Measurements from ENCODE around the gene SYNDIG1L.
"Not testable (repeated sequence)": the region's sequence is repeated elsewhere in the genome, so short reads cannot be mapped to it uniquely, and the experiment has no call there.

SYNDIG1L gene

GRCh38 chr14:74402401-74403251, 23.4 kb downstream of the SYNDIG1L start:
- peak; percentile 27 for DNase-seq (ENCODE audit: low spot score)

- peak; percentile 22 for DNase-seq (ENCODE audit: low spot score)
Observed at GRCh38 chr14:74401504-74402241, 24.3 kb downstream of the SYNDIG1L start.

GRCh38 chr14:74400919-74401503, 25.0 kb downstream of the SYNDIG1L start:
- peak; percentile 21 for DNase-seq (ENCODE audit: low spot score)

- peak; percentile 41 for DNase-seq (ENCODE audit: low spot score)
Observed at GRCh38 chr14:74400031-74400685, 25.9 kb downstream of the SYNDIG1L start.

GRCh38 chr14:74395094-74395493, 30.9 kb downstream of the SYNDIG1L start:
- peak; percentile 25 for DNase-seq (ENCODE audit: low spot score)

- no peak for DNase-seq (ENCODE audit: low spot score)
Observed at GRCh38 chr14:74394549-74394948, 31.5 kb downstream of the SYNDIG1L start.

- no peak for DNase-seq (ENCODE audit: low spot score)
Observed at GRCh38 chr14:74392616-74393570, 33.1 kb downstream of the SYNDIG1L start.

GRCh38 chr14:74391479-74391878, 34.5 kb downstream of the SYNDIG1L start:
- DNase-seq (ENCODE audit: low spot score): no peak

- DNase-seq (ENCODE audit: low spot score): not testable (repeated sequence)
Observed at GRCh38 chr14:74390505-74390904, 35.5 kb downstream of the SYNDIG1L start.

GRCh38 chr14:74389980-74390379, 36.0 kb downstream of the SYNDIG1L start:
- DNase-seq (ENCODE audit: low spot score): no peak

GRCh38 chr14:74382231-74382630, 43.8 kb downstream of the SYNDIG1L start:
- DNase-seq (ENCODE audit: low spot score): no peak

GRCh38 chr14:74381571-74381970, 44.4 kb downstream of the SYNDIG1L start:
- not testable (repeated sequence) for DNase-seq (ENCODE audit: low spot score)

GRCh38 chr14:74380845-74381244, 45.2 kb downstream of the SYNDIG1L start:
- no peak for DNase-seq (ENCODE audit: low spot score)

GRCh38 chr14:74380172-74380571, 45.8 kb downstream of the SYNDIG1L start:
- no peak for DNase-seq (ENCODE audit: low spot score)

- DNase-seq (ENCODE audit: low spot score): no peak
Observed at GRCh38 chr14:74377976-74378690, 47.9 kb downstream of the SYNDIG1L start.

- DNase-seq (ENCODE audit: low spot score): no peak
Observed at GRCh38 chr14:74368441-74368840, 57.6 kb downstream of the SYNDIG1L start.

GRCh38 chr14:74368026-74368425, 58.0 kb downstream of the SYNDIG1L start:
- no peak for DNase-seq (ENCODE audit: low spot score)

GRCh38 chr14:74364271-74364880, 61.6 kb downstream of the SYNDIG1L start:
- DNase-seq (ENCODE audit: low spot score): no peak

- DNase-seq (ENCODE audit: low spot score): peak; percentile 88
Observed at GRCh38 chr14:74362361-74362915, 63.6 kb downstream of the SYNDIG1L start.

GRCh38 chr14:74360163-74360562, 65.8 kb downstream of the SYNDIG1L start:
- DNase-seq (ENCODE audit: low spot score): no peak
